HL-60/S4 treated with retinoic acid at 250 ng/mL for 4 days and 3 days (cell line): ENCODE measurements around the gene SLC12A1.

ENCODE experiments used
- in situ Hi-C: fragments of 300-500 bp; cut with MboI; formaldehyde crosslinking; loops from 2 replicates; pipeline ENCODE4 v1.7.0; 2022; ENCODE audit warnings: low sequenced_read_pairs

Gene SLC12A1

DNA sequence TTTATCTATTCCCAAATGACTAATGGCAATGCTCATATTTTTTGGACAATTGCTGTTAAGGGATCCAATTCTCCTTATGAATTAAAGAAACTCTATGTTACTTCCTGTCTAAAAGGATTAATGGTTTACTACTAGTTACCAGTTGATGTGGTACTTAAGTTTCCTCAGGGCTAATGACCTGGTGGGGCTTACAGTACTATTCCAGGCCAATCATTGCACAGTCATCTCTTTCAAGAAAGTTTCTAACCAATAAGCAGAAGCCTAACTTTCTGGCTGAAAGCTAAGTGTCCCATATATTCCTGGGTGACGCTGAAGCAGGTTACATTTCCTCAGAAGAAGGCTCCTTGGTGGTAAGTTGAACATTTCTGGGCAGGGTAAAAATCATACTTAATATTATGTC lies at the start of gene SLC12A1:
Gene SLC12A1, plus strand, starts transcription at position 322 of the 400 bp plus-strand sequence. CDS start 1,418 bp downstream, outside the sequence.
- in situ Hi-C loops = no loop called here

DNA sequence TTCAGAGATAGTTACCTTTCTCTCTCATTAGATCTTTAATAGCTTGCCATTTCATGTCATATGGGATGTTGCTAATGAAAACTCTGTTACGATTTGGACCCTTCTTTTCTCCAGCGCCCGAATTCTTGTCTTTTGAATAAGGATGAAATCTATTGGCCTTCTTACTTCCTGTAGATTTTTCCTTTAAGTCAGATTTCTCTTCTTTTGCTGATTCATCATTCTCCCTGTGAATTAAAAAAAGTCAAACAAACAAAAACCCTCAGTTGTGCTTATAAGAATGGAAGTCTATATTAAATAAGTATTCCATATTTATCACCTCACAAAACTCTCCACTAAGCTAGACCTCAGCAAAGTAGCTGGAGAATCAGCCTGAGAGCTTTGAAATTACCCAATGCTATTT lies 37.5 kb upstream of the SLC12A1 start:
- in situ Hi-C loops = no loop called here

- in situ Hi-C loops = no loop called here
Measured at GRCh38 chr15:48170981-48171380, 35.1 kb upstream of the SLC12A1 start.

GRCh38 chr15:48175126-48175525 lies 31.0 kb upstream of the SLC12A1 start:
- in situ Hi-C loops = no loop called here

GRCh38 chr15:48176112-48176511 lies 30.0 kb upstream of the SLC12A1 start:
- in situ Hi-C loops = no loop called here

DNA sequence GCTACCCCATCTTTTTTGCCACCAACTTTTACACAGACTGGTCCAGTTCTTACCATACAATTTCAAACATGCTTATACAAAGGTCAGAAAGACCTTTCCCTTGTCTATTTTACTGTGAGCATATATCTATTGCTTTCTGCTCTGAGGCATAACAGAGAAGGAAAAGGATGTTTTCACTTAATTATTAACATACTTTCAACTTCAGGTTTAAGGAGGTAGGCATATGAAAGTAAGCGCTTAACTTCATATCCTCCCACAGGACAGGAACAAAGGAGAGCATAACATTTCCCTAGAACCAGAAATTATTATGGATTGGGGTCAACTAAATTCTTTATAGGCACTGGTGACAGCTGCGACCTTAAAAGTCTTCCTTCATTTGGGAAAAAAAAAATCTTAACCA lies 29.1 kb upstream of the SLC12A1 start:
- in situ Hi-C loops = no loop called here

GRCh38 chr15:48177383-48177765 lies 28.7 kb upstream of the SLC12A1 start:
- in situ Hi-C loops = no loop called here

DNA sequence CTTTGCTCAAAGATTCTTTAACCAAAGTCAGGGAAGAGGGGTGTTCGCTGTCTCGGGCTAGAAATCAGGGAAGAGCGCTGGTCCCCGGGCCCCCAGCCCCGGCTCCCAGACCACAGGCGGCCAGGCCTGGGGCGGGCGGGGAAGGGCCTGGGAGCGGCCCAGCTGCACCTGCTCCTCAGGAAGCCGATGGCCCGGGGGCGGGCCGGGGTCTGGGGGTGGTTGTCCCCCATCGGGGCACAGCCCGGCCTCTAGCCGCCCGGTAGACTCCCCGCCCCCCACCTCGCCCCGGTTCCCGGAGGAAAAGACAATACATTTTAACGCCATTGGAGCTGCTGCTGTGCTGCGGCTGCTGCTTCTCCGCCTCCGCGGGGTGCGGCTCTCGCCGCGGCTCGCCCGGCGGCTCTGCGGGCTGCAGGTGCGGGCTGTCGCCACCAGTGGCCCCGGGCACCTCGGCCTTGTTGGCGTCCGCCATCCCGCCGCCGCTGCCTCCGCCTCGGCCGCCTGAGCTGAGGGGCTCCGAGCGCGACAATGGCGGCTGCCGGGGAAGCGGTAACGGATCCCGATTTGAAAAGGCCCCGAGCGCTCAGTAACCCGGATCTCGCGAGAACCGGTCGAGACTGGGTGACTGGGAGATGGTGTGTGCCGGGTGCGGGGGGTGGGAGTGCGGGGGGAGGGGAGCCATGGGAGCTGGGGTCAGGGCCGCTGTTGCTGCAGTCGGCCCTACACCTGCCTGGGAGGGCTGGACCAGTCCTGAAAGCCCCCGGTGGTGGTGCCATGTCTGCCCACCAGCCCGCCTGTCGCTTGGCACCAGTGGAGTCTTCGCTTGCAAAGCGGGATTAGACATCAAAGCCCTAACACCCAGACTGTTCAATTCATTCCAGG lies 28.1 kb upstream of the SLC12A1 start, which contains the start of gene MYEF2:
Gene MYEF2, minus strand, starts transcription at position 530 of the 882 bp plus-strand sequence. Its CDS starts 58 bp downstream, at position 472.
- in situ Hi-C loops = no loop called here

DNA sequence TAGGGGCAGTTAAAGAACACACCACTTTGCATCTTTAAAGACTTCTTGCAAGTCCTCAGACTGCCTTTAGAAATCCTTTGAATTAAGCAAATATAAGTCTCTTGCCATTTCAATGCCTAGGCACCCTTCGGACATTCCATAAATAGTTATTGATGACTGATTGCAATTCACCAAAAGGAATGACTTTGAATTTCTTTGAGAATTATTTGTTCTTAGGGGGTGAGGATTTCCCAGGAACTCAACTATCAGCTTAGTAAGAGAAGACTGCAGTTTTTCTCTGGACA lies 27.5 kb upstream of the SLC12A1 start:
- in situ Hi-C loops = no loop called here

- in situ Hi-C loops = no loop called here
Measured at GRCh38 chr15:48182749-48183148, 23.4 kb upstream of the SLC12A1 start.

- in situ Hi-C loops = no loop called here
Measured at GRCh38 chr15:48185529-48185928, 20.6 kb upstream of the SLC12A1 start.

- in situ Hi-C loops = no loop called here
Measured at GRCh38 chr15:48186271-48186670, 19.8 kb upstream of the SLC12A1 start.

GRCh38 chr15:48190932-48191573 lies 15.0 kb upstream of the SLC12A1 start:
- in situ Hi-C loops = no loop called here

DNA sequence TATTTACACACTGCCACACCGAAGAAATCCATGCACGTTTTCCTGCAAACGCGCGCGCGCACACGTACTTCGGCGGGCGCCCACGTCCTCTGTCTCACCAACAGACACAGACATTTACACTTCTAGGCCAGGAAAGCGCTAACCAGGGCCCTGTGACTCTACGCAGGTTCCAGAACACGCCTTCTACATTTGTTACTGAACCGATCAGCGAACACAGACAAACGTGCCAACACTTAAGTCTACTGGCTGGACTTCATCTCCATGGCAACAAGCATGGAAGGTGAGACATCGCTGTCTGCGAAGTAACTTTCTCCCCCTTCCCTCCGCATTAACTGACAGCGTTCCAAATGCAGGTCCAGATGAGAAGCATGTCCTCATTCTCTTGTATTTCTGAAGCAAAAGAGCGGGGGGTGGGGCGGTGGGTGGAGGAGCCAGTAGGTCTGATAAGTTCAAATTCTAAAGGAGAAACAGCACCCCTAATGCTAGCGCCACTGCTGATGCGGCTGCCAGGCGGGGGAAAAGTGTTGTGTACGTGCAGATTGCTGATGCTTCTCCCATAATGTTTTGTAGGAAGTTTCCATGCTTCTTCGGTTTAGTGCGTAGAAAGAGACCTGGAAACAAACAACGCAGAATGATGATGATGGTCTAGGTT lies 14.4 kb upstream of the SLC12A1 start, which contains the start of gene CTXN2:
Gene CTXN2, plus strand, starts transcription at position 92 of the 652 bp plus-strand sequence. CDS start 9,636 bp downstream, outside the sequence.
- in situ Hi-C loops = no loop called here

DNA sequence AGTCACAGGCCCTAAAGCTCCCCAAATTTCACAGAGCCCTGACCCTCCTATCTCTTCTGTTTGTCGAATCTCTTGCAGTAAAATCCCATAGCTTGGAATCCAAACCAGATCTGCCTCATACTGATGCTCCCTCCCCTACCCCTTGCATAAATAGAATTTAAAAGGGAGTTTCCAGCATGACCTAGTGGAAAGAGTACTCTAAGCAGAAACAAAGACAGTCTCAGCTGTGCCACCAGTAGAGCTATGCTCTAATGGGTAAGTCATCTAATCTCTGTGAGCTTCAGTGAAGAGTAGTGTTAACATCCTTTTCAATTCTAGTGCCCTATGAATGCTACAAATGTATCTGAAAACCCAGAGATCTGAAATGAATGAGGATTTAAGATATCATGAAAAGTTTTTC lies 4.0 kb upstream of the SLC12A1 start:
- in situ Hi-C loops = no loop called here

- in situ Hi-C loops = no loop called here
Measured at GRCh38 chr15:48221261-48221660, 15.2 kb downstream of the SLC12A1 start.

DNA sequence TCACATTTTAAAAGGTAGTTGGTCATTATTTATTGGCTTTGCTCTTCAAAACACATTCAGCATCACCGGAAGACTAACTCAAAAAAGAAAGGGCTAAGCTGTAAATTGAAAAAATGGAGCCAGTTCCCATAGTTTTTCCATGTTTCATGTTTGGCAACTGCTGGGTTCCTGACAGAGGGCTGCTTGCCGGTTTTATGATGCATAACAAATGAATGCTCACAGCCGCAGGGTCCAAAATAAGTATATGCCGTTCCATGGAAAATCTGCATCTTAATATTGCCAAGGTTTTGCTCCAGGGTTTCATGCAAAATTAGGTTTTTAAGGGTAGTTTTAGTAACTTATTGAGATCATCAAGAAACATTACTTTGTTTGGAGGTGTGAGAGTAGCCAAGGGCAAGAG lies 15.8 kb downstream of the SLC12A1 start:
- in situ Hi-C loops = no loop called here

GRCh38 chr15:48222627-48223026 lies 16.5 kb downstream of the SLC12A1 start:
- in situ Hi-C loops = no loop called here

DNA sequence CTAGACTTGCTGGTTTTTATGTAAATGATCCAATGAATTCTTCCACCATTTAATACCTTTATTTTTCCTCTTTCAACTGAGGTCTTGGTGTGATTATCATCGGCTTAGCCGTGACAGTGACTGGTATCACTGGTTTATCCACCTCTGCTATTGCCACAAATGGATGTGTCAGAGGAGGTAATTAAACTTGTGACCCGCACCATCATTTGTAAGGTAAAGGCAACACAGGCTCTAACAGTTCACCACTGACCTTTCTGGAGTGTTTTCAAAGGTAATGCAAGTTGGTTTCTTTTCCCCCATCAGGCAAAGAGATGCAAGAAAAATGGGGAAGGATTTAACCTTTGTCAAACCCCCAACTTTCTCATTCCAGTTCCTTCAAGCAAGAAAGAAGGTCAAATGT lies 19.7 kb downstream of the SLC12A1 start:
- in situ Hi-C loops = no loop called here

DNA sequence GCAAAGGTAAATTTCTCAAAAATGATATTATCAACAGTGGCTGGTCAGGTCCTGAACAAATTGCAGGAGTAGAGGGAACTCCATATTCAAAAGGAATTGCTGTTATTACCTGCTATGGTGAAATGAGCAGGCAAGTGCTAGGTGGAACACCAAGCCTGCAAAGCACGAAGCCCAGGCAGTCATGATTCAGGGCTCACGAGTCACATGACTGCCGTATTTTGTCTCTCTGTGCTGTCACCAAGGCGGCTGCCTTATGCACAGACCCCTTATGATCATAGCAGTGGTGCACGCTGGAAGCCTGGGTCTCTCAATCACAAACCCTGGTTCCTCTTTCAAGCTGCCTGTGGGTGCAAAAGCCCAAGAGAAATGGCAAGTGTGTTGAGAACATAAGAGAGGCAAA lies 24.4 kb downstream of the SLC12A1 start:
- in situ Hi-C loops = no loop called here

- in situ Hi-C loops = no loop called here
Measured at GRCh38 chr15:48233246-48233645, 27.1 kb downstream of the SLC12A1 start.

GRCh38 chr15:48239334-48239733 lies 33.2 kb downstream of the SLC12A1 start:
- in situ Hi-C loops = no loop called here
